Omental fat pad (tissue), 4 donors: ENCODE measurements around the gene CLEC17A. TPM values are rescaled to one million over a fixed set of nuclear protein-coding genes. Genes with fewer than 3 reads are reported as not detected.
A peak's percentile ranks its signal among the peaks of the same experiment; 100 is the strongest.
"Not testable (repeated sequence)": the region's sequence is repeated elsewhere in the genome, so short reads cannot be mapped to it uniquely, and the experiment has no call there.

ENCODE experiments used
- ATAC-seq: fragments of 150-250 bp; one replicate; pipeline ENCODE4 v1.9.1; 2016; ENCODE audit warnings: mild to moderate bottlenecking, moderate library complexity; ENCODE audit not compliant: low FRiP score
- DNase-seq: peaks from one replicate; pipeline ENCODE4 v3.0.0-alpha.2; 2019; ENCODE audit warnings: low spot score
- total RNA-seq, 4 donors: library from RNA; depleted of rRNA; stranded (reverse); fragments of >200 nt; gene quantifications; one replicate each; pipeline ENCODE4 v1.1.0, GENCODE V29; 2016
- TF ChIP-seq, protein P1 (sequence below), 3 donors: fragments of 450-650 bp; IDR thresholded peaks; one replicate each; pipeline ENCODE4 v1.5.1; 2016 to 2017; ENCODE audit warnings: antibody characterized with exemption in 3 of 3, mild to moderate bottlenecking in 3 of 3, moderate library complexity in 2 of 3

Gene CLEC17A
- total RNA-seq, 4 donors from 2014 or later, result 0.19 TPM; not detected in 3

DNA sequence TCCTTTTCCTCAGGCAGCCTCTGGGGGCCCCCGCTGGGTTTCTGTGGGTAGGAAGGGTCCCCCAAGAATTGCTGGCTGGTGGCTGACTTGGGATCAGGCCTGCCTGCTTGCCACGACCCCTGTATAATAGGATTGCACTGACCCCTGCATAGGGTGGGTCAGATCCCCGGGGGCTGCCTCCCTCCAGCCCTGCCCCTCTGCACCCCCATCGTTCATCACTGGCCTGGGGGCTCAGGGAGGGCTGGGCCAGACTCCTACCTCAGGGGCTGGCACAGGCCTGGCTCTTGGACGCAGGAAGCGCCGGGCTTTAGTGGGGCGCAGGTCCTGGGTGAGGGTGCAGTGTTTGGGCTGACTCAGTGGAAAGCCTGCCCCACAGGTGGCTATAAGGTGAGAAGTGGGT is 21.6 kb upstream of the CLEC17A start:
- no peak for ATAC-seq

DNA sequence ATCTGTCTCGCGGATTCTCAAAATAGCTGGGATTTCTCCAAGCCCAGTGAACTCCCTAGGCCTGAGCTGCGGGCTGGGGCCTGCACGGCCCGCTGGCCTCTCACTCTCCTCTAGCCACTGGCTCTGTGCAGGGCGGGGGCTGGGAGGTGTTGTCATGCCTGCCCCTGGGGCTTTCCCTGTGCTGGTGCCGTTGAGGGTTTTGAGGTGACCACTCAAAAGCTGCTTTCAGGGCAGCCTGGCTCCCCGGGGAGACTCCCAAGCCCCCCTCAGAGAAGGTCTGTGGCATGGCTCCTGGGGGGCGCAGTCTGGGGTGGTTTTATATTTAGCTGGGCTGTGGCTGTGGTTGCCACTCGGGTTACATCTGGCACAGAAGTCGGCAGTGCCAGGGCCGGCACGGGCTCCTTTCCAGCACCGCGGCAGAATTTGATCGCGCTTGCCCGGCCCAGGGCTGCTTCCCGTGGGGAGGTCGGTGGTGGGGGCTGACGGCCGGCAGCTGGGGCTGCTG is 21.0 kb upstream of the CLEC17A start:
- TF ChIP-seq, protein P1, sequence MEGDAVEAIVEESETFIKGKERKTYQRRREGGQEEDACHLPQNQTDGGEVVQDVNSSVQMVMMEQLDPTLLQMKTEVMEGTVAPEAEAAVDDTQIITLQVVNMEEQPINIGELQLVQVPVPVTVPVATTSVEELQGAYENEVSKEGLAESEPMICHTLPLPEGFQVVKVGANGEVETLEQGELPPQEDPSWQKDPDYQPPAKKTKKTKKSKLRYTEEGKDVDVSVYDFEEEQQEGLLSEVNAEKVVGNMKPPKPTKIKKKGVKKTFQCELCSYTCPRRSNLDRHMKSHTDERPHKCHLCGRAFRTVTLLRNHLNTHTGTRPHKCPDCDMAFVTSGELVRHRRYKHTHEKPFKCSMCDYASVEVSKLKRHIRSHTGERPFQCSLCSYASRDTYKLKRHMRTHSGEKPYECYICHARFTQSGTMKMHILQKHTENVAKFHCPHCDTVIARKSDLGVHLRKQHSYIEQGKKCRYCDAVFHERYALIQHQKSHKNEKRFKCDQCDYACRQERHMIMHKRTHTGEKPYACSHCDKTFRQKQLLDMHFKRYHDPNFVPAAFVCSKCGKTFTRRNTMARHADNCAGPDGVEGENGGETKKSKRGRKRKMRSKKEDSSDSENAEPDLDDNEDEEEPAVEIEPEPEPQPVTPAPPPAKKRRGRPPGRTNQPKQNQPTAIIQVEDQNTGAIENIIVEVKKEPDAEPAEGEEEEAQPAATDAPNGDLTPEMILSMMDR (IDR thresholded peaks at IDR 0.05), result no peak
- ATAC-seq (peak; percentile 51), DNase-seq (no peak)

More for the DNA sequence above, 21.6 kb upstream of the CLEC17A start:
- no peak for DNase-seq
- TF ChIP-seq, protein P1 (IDR thresholded peaks at IDR 0.05), result no peak

DNA sequence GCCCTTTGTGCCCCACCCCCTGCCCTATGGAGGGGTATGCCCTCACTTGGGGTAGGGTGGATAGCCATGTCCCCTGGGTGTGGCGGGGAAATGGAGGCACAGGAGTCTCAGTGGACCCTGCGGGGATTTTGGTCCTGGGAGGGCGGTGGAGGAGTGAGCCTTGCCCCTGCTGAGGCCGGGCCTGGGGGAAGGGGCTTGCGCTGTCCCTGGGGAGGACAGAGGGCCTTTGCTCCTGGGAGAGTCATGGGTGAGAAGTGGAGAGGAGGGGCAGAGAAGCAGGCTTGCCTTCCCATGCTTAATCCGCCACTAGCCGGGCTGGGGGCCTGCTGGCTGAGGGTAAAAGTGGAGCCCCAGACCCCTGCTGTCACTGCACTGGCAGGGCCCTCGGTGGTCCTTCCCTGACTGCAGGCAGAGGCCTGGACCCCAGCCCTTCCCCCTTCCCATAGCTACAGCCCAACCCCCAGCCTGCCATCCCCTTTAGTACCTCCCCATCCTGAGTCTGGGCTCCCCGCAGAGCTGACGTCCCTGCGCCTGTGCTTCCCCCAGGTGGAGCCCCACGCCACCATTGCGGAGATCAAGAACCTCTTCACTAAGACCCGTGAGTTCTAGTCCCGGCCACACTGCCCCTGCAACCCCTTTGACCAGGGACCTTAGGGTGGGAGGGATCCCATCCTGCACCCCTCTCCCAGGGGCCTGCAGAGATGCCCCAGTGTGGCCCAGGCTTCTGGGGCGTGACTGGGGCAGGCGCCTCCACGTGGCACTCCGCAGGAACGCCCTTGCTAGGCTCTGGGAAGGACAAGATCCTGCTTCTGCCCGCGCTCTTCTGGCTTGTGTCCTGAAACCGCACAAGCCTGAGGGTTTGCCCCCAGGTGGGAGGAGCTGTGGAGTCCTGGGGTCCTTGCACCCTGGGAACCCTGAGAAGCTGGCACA is 20.0 kb upstream of the CLEC17A start:
- no peak for DNase-seq
- TF ChIP-seq, protein P1 (IDR thresholded peaks at IDR 0.05), result no peak
- no peak for ATAC-seq

DNA sequence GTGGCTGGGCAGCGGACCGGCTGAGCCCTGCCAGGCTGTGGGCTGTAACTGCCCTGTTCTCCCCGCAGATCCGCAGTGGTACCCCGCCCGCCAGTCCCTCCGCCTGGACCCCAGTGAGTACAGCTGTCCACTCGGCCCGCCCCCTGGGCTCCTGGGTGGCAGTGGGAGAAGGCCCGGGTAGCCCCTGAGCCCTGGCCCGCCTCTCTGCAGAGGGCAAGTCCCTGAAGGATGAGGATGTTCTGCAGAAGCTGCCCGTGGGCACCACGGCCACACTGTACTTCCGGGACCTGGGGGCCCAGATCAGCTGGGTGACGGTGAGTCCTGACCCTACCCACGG is 19.3 kb upstream of the CLEC17A start:
- DNase-seq, result no peak
- TF ChIP-seq, protein P1 (IDR thresholded peaks at IDR 0.05), result no peak
- no peak for ATAC-seq

DNA sequence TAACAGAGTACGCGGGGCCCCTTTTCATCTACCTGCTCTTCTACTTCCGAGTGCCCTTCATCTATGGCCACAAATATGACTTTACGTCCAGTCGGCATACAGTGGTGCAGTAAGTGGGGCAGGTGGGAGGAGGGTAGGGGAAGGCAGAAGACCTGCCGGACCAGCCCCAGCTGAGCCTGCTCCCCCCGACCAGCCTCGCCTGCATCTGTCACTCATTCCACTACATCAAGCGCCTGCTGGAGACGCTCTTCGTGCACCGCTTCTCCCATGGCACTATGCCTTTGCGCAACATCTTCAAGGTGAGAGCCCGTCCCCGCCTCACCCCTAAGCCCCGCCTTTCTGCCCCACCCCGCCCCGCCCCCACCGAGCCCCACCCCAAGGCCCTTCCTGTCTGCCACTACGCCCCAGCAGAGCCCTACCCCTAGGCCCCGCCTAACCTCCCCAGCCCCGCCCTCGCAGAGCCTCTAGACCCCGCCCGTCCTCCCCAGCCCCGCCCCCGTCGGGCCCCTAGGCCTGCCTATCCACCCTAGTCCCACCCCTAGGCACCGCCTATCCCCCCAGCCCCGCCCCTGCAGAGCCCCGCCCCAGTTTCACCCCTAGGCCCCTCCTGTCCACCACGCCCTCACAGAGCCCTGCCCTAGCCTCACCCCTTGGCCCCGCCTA is 18.8 kb upstream of the CLEC17A start:
- TF ChIP-seq, protein P1 (IDR thresholded peaks at IDR 0.05), result no peak
- DNase-seq (no peak), ATAC-seq (no peak)

DNA sequence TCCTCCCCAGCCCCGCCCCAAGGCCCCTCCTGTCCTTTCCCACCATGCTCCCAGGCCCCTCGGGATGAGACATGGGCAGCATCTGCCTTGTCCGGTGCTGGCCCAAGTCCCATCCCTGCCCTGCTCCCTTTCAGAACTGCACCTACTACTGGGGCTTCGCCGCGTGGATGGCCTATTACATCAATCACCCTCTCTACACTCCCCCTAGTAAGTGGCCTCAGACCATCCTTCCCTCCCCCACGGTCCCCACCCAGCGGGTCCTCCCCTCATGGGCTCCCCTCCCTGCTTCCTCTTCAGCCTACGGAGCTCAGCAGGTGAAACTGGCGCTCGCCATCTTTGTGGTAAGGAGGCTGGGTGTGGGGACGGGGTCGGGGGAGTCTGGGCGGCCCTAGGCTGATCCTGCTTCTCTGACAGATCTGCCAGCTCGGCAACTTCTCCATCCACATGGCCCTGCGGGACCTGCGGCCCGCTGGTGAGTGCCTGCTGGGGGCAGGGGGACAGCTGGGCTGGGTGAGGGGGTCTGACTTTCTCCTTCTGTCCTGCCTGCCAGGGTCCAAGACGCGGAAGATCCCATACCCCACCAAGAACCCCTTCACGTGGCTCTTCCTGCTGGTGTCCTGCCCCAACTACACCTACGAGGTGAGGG is 18.1 kb upstream of the CLEC17A start:
- not testable (repeated sequence) for DNase-seq, ATAC-seq

DNA sequence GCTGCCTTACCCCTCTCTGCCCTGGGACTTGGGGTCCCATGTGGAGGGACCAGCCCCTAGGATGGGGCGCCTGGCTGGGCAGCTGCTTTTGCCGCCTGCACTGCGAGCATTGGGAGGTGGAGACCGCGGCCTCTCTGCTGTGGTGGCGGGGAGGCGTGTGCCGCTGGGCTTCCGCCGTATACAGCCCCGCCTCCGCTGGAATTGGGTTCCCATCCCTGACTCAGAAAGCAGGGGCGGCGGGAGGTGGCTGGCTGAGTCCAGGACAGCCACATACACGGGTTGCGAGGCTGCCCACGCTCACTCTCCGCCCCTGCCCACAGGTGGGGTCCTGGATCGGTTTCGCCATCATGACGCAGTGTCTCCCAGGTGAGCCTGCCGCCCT is 17.6 kb upstream of the CLEC17A start:
- TF ChIP-seq, protein P1 (IDR thresholded peaks at IDR 0.05), result no peak
- no peak for DNase-seq
- ATAC-seq, result no peak
